ENCODE data around the gene ARID1B. TPM values are rescaled to one million over a fixed set of nuclear protein-coding genes. Genes with fewer than 3 reads are reported as not detected.

The ARID1B gene
- total RNA-seq, 1 experiment from 2014 or later = 60.3 TPM

- TF ChIP-seq CDX4 (CRISPR knock-in tag; IDR thresholded peaks at IDR 0.05; ENCODE audit: borderline replicate concordance) = no peak
- TF ChIP-seq ZNF317 (CRISPR knock-in tag; IDR thresholded peaks at IDR 0.05; ENCODE audit: borderline replicate concordance, low read depth) = no peak
Observed at GRCh38 chr6:157240960-157241311, 463.8 kb downstream of the ARID1B start (continued).

GRCh38 chr6:157242791-157243190, 465.6 kb downstream of the ARID1B start:
- peaks cover 10% of the 10 kb centered on the region for H3K9me3 Mint-ChIP-seq
- H3K4me3 Mint-ChIP-seq = no peak overlapping the region
- DNase-seq (ENCODE audit: low spot score) = no peak
- ATAC-seq = no peak
- POLR2A ChIA-PET = no interaction called here
- no peak overlapping the region for H3K27ac Mint-ChIP-seq
- H3K27me3 Mint-ChIP-seq (ENCODE audit: low read depth) = no peaks in the 10 kb centered on the region; the same call in none of the 2 replicates
- H3K36me3 Mint-ChIP-seq = no peaks in the 10 kb centered on the region
- CTCF ChIA-PET = no interaction called here
- peaks cover 14% of the 10 kb centered on the region for H3K4me1 Mint-ChIP-seq
- TF ChIP-seq GABPB1 (CRISPR knock-in tag; IDR thresholded peaks at IDR 0.05) = no peak
- TF ChIP-seq E2F5 (CRISPR knock-in tag; IDR thresholded peaks at IDR 0.05) = no peak
- no peak for TF ChIP-seq CBFB (CRISPR knock-in tag; IDR thresholded peaks at IDR 0.05; ENCODE audit: low read depth)
- TF ChIP-seq CREM (CRISPR knock-in tag; IDR thresholded peaks at IDR 0.05) = no peak
- no peak for TF ChIP-seq SOX15 (CRISPR knock-in tag; IDR thresholded peaks at IDR 0.05)
- TF ChIP-seq GTF2I (CRISPR knock-in tag; conservative IDR thresholded peaks at IDR 0.05) = no peak
- TF ChIP-seq, protein P1, sequence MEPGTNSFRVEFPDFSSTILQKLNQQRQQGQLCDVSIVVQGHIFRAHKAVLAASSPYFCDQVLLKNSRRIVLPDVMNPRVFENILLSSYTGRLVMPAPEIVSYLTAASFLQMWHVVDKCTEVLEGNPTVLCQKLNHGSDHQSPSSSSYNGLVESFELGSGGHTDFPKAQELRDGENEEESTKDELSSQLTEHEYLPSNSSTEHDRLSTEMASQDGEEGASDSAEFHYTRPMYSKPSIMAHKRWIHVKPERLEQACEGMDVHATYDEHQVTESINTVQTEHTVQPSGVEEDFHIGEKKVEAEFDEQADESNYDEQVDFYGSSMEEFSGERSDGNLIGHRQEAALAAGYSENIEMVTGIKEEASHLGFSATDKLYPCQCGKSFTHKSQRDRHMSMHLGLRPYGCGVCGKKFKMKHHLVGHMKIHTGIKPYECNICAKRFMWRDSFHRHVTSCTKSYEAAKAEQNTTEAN (CRISPR knock-in tag; IDR thresholded peaks at IDR 0.05) = no peak
- TF ChIP-seq ATF3 (CRISPR knock-in tag; conservative IDR thresholded peaks at IDR 0.05) = no peak
- TF ChIP-seq FOXK1 (CRISPR knock-in tag; IDR thresholded peaks at IDR 0.05) = no peak
- TF ChIP-seq ELF4 (CRISPR knock-in tag; IDR thresholded peaks at IDR 0.05; ENCODE audit: low read depth) = no peak
- no peak for TF ChIP-seq NFATC4 (CRISPR knock-in tag; IDR thresholded peaks at IDR 0.05)
- TF ChIP-seq, protein P2, sequence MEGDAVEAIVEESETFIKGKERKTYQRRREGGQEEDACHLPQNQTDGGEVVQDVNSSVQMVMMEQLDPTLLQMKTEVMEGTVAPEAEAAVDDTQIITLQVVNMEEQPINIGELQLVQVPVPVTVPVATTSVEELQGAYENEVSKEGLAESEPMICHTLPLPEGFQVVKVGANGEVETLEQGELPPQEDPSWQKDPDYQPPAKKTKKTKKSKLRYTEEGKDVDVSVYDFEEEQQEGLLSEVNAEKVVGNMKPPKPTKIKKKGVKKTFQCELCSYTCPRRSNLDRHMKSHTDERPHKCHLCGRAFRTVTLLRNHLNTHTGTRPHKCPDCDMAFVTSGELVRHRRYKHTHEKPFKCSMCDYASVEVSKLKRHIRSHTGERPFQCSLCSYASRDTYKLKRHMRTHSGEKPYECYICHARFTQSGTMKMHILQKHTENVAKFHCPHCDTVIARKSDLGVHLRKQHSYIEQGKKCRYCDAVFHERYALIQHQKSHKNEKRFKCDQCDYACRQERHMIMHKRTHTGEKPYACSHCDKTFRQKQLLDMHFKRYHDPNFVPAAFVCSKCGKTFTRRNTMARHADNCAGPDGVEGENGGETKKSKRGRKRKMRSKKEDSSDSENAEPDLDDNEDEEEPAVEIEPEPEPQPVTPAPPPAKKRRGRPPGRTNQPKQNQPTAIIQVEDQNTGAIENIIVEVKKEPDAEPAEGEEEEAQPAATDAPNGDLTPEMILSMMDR (IDR thresholded peaks at IDR 0.05) = no peak
- TF ChIP-seq, protein P3, sequence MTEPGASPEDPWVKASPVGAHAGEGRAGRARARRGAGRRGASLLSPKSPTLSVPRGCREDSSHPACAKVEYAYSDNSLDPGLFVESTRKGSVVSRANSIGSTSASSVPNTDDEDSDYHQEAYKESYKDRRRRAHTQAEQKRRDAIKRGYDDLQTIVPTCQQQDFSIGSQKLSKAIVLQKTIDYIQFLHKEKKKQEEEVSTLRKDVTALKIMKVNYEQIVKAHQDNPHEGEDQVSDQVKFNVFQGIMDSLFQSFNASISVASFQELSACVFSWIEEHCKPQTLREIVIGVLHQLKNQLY (CRISPR knock-in tag; IDR thresholded peaks at IDR 0.05) = no peak
- no peak for TF ChIP-seq ZNF121 (CRISPR knock-in tag; IDR thresholded peaks at IDR 0.05)
- TF ChIP-seq, protein P4, sequence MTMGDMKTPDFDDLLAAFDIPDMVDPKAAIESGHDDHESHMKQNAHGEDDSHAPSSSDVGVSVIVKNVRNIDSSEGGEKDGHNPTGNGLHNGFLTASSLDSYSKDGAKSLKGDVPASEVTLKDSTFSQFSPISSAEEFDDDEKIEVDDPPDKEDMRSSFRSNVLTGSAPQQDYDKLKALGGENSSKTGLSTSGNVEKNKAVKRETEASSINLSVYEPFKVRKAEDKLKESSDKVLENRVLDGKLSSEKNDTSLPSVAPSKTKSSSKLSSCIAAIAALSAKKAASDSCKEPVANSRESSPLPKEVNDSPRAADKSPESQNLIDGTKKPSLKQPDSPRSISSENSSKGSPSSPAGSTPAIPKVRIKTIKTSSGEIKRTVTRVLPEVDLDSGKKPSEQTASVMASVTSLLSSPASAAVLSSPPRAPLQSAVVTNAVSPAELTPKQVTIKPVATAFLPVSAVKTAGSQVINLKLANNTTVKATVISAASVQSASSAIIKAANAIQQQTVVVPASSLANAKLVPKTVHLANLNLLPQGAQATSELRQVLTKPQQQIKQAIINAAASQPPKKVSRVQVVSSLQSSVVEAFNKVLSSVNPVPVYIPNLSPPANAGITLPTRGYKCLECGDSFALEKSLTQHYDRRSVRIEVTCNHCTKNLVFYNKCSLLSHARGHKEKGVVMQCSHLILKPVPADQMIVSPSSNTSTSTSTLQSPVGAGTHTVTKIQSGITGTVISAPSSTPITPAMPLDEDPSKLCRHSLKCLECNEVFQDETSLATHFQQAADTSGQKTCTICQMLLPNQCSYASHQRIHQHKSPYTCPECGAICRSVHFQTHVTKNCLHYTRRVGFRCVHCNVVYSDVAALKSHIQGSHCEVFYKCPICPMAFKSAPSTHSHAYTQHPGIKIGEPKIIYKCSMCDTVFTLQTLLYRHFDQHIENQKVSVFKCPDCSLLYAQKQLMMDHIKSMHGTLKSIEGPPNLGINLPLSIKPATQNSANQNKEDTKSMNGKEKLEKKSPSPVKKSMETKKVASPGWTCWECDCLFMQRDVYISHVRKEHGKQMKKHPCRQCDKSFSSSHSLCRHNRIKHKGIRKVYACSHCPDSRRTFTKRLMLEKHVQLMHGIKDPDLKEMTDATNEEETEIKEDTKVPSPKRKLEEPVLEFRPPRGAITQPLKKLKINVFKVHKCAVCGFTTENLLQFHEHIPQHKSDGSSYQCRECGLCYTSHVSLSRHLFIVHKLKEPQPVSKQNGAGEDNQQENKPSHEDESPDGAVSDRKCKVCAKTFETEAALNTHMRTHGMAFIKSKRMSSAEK (CRISPR knock-in tag; IDR thresholded peaks at IDR 0.05; ENCODE audit: borderline replicate concordance) = no peak
- TF ChIP-seq, protein P5, sequence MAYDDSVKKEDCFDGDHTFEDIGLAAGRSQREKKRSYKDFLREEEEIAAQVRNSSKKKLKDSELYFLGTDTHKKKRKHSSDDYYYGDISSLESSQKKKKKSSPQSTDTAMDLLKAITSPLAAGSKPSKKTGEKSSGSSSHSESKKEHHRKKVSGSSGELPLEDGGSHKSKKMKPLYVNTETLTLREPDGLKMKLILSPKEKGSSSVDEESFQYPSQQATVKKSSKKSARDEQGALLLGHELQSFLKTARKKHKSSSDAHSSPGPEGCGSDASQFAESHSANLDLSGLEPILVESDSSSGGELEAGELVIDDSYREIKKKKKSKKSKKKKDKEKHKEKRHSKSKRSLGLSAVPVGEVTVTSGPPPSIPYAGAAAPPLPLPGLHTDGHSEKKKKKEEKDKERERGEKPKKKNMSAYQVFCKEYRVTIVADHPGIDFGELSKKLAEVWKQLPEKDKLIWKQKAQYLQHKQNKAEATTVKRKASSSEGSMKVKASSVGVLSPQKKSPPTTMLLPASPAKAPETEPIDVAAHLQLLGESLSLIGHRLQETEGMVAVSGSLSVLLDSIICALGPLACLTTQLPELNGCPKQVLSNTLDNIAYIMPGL (CRISPR knock-in tag; IDR thresholded peaks at IDR 0.05) = no peak
- TF ChIP-seq, protein P6, sequence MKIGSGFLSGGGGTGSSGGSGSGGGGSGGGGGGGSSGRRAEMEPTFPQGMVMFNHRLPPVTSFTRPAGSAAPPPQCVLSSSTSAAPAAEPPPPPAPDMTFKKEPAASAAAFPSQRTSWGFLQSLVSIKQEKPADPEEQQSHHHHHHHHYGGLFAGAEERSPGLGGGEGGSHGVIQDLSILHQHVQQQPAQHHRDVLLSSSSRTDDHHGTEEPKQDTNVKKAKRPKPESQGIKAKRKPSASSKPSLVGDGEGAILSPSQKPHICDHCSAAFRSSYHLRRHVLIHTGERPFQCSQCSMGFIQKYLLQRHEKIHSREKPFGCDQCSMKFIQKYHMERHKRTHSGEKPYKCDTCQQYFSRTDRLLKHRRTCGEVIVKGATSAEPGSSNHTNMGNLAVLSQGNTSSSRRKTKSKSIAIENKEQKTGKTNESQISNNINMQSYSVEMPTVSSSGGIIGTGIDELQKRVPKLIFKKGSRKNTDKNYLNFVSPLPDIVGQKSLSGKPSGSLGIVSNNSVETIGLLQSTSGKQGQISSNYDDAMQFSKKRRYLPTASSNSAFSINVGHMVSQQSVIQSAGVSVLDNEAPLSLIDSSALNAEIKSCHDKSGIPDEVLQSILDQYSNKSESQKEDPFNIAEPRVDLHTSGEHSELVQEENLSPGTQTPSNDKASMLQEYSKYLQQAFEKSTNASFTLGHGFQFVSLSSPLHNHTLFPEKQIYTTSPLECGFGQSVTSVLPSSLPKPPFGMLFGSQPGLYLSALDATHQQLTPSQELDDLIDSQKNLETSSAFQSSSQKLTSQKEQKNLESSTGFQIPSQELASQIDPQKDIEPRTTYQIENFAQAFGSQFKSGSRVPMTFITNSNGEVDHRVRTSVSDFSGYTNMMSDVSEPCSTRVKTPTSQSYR (CRISPR knock-in tag; IDR thresholded peaks at IDR 0.05) = no peak
- TF ChIP-seq TCF7 (CRISPR knock-in tag; IDR thresholded peaks at IDR 0.05; ENCODE audit: low read depth) = no peak
